ENCODE data around the gene PRLR.

DNA sequence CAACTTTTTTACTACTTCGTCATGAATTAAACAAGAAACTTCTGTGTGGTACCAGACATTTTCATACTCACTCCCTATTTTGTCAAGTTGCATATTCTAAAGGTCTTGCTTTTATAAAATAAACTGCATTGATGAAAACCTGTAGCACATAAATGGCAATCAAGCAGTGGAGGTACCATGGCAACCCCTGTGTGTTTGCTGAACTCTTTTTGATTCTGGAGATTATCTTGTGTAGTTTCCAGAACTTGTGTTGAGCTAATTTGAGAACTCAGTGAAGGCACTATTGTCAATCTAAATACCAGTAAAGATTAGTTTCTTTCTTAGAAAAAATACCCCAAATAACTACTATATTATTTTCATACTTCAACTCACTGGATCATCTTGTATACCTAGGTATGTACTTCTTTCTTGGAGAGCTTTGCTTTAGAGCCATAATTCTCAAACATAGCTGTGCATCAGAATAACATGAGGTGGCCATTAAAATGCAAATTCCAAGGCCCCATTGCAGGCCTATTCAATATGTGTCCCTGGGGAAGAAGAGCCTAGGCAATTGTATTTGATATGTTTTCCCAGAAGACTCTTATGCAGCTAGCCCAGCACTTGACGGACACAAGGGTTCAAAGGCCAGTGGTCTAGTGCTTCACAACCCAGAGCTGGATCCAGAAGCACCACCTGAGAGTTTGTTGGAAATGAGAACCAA lies 9.8 kb upstream of the PRLR start:
- no peak for TF ChIP-seq YY1 (IDR thresholded peaks at IDR 0.05; ENCODE audit: insufficient read depth, insufficient read length)
- TF ChIP-seq SUZ12 (IDR thresholded peaks at IDR 0.05; ENCODE audit: extremely low read depth, insufficient read depth, insufficient read length), result no peak
- TF ChIP-seq ZNF274 (IDR thresholded peaks at IDR 0.05; ENCODE audit: low read depth, low read length), result no peak
